Measurements from ENCODE around the gene ARHGAP42.

Gene ARHGAP42

GRCh38 chr11:100703139-100703538, 16.1 kb downstream of the ARHGAP42 start:
- H3K4me3 ChIP-seq (ENCODE audit: low read depth, low read length, poor library complexity, severe bottlenecking), result no peak overlapping the region
- no peaks in the 10 kb centered on the region for H3K79me2 ChIP-seq (ENCODE audit: insufficient read depth, low read length)
- H3K9me3 ChIP-seq (ENCODE audit: low read length), result no peaks in the 10 kb centered on the region
- no peak overlapping the region for H3K4me2 ChIP-seq (ENCODE audit: low read length)
- H3K36me3 ChIP-seq (ENCODE audit: insufficient read depth, low read length), result no peaks in the 10 kb centered on the region
- no peaks in the 10 kb centered on the region for H3F3A ChIP-seq (ENCODE audit: insufficient read depth, low read length)
- no peaks in the 10 kb centered on the region for H3K9me2 ChIP-seq (ENCODE audit: low read depth, low read length)
- H3K4me1 ChIP-seq (ENCODE audit: insufficient read depth, low read length, severe bottlenecking), result no peaks in the 10 kb centered on the region
- no peak overlapping the region for H3K9ac ChIP-seq (ENCODE audit: low read length)
- H2AFZ ChIP-seq (ENCODE audit: low read length), result no peak overlapping the region
- TF ChIP-seq CTCF (IDR thresholded peaks at IDR 0.05; ENCODE audit: low read length) (no peak), EZH2 (IDR thresholded peaks at IDR 0.05; ENCODE audit: borderline replicate concordance, low read length) (no peak)
- H4K20me1 ChIP-seq (ENCODE audit: insufficient read depth, low read length), result no peaks in the 10 kb centered on the region
- H3K27ac ChIP-seq (ENCODE audit: low read depth, low read length, poor library complexity, severe bottlenecking), result no peak overlapping the region
- H3K27me3 ChIP-seq (ENCODE audit: insufficient read depth, low read length), result no peaks in the 10 kb centered on the region

GRCh38 chr11:100703801-100704575, 16.9 kb downstream of the ARHGAP42 start:
- Histone ChIP-seq H3K9me2 (ENCODE audit: low read depth, low read length) (no peaks in the 10 kb centered on the region), H4K20me1 (ENCODE audit: insufficient read depth, low read length) (no peaks in the 10 kb centered on the region), H3F3A (ENCODE audit: insufficient read depth, low read length) (no peaks in the 10 kb centered on the region), H3K9ac (ENCODE audit: low read length) (no peak overlapping the region), H3K4me3 (ENCODE audit: low read depth, low read length, poor library complexity, severe bottlenecking) (no peak overlapping the region), H3K27ac (ENCODE audit: low read depth, low read length, poor library complexity, severe bottlenecking) (no peak overlapping the region), H3K4me2 (ENCODE audit: low read length) (no peak overlapping the region), H3K4me1 (ENCODE audit: insufficient read depth, low read length, severe bottlenecking) (no peaks in the 10 kb centered on the region), H3K36me3 (ENCODE audit: insufficient read depth, low read length) (no peaks in the 10 kb centered on the region), H3K27me3 (ENCODE audit: insufficient read depth, low read length) (no peaks in the 10 kb centered on the region), H3K9me3 (ENCODE audit: low read length) (no peaks in the 10 kb centered on the region), H3K79me2 (ENCODE audit: insufficient read depth, low read length) (no peaks in the 10 kb centered on the region), H2AFZ (ENCODE audit: low read length) (no peak overlapping the region)
- TF ChIP-seq EZH2 (IDR thresholded peaks at IDR 0.05; ENCODE audit: borderline replicate concordance, low read length) (no peak), CTCF (IDR thresholded peaks at IDR 0.05; ENCODE audit: low read length) (no peak)

DNA sequence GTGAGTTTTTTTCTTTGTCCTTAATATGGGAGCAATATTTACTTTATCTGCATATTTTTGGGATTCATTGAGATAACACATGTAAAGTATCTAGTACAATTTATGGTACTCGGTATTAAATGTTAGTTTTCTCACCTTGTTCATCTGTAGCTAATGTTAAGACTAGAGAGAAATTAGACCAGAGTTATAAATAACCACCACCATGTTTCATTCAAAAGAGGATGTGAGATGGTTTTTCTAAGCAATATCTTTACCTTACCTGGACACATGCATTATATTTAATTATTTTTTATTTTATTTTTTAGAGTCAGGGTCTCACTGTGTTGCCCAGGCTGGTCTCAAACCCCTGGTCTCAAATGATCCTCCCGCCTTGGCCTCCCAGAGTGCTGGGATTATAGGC, 18.4 kb downstream of the ARHGAP42 start:
- Histone ChIP-seq H3F3A (ENCODE audit: insufficient read depth, low read length) (no peaks in the 10 kb centered on the region), H3K27me3 (ENCODE audit: insufficient read depth, low read length) (no peaks in the 10 kb centered on the region), H4K20me1 (ENCODE audit: insufficient read depth, low read length) (no peaks in the 10 kb centered on the region), H3K27ac (ENCODE audit: low read depth, low read length, poor library complexity, severe bottlenecking) (no peak overlapping the region), H2AFZ (ENCODE audit: low read length) (no peak overlapping the region), H3K79me2 (ENCODE audit: insufficient read depth, low read length) (no peaks in the 10 kb centered on the region), H3K9me2 (ENCODE audit: low read depth, low read length) (no peaks in the 10 kb centered on the region), H3K9me3 (ENCODE audit: low read length) (no peaks in the 10 kb centered on the region), H3K4me3 (ENCODE audit: low read depth, low read length, poor library complexity, severe bottlenecking) (no peak overlapping the region), H3K4me1 (ENCODE audit: insufficient read depth, low read length, severe bottlenecking) (no peaks in the 10 kb centered on the region), H3K36me3 (ENCODE audit: insufficient read depth, low read length) (no peaks in the 10 kb centered on the region), H3K4me2 (ENCODE audit: low read length) (no peak overlapping the region), H3K9ac (ENCODE audit: low read length) (no peak overlapping the region)
- no peak for TF ChIP-seq EZH2 (IDR thresholded peaks at IDR 0.05; ENCODE audit: borderline replicate concordance, low read length)
- no peak for TF ChIP-seq CTCF (IDR thresholded peaks at IDR 0.05; ENCODE audit: low read length)

All from OCI-LY1 (cell line).